DMS53 (cell line): ENCODE measurements around the gene EIF3A.
"Not testable (repeated sequence)": the region's sequence is repeated elsewhere in the genome, so short reads cannot be mapped to it uniquely, and the experiment has no call there.

Source experiments
- DNase-seq: peaks from one replicate; lab custom pipeline; 2025; lab: John Stamatoyannopoulos, UW

Gene EIF3A

DNA sequence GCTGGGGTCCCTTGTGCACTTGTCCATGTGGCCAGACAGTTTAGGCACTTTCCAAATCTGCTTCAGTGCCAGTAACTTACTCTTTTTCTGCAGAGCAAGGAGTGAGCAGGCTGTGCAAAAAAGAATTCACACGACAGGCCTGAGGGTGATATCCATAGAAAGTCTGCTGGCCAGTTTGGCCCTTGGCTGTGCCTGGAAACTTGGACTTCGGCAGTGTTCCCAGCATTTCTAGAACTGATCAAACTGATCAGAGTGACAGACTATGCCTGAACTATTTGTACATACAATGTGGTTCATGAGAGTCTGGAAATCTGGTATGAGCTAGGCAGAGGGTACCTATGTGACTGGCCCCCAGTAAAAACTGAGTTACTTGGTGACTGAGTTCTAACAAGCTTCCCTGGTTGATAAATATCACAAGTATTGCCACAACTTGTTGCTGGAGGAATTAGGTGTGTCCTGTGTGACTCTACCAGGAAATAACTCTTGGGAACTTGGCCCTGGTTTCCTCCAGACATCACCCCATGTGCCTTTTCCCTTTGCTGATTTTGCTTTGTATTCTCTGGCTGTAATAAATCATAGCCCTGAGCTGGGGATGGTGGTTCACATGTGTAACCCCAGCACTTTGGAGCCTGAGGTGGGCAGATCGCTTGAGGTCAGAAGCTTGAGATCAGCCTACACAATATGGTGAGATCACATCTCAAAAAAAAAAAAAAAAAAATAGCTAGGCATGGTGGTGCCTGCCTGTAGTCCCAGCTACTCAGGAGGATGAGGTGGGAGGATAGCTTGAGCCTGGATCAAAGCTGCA, 20.0 kb upstream of the EIF3A start:
- peak; percentile 17 for DNase-seq

- DNase-seq: no peak
These were observed 18.0 kb upstream of the EIF3A start for GRCh38 chr10:119098576-119098975.

- DNase-seq: not testable (repeated sequence)
These were observed 16.2 kb upstream of the EIF3A start for GRCh38 chr10:119096641-119097415.

- DNase-seq: no peak
These were observed 15.0 kb upstream of the EIF3A start for GRCh38 chr10:119095640-119096039.

GRCh38 chr10:119090968-119091367, 10.4 kb upstream of the EIF3A start:
- no peak for DNase-seq

GRCh38 chr10:119090026-119090795, 9.6 kb upstream of the EIF3A start:
- DNase-seq: no peak

DNA sequence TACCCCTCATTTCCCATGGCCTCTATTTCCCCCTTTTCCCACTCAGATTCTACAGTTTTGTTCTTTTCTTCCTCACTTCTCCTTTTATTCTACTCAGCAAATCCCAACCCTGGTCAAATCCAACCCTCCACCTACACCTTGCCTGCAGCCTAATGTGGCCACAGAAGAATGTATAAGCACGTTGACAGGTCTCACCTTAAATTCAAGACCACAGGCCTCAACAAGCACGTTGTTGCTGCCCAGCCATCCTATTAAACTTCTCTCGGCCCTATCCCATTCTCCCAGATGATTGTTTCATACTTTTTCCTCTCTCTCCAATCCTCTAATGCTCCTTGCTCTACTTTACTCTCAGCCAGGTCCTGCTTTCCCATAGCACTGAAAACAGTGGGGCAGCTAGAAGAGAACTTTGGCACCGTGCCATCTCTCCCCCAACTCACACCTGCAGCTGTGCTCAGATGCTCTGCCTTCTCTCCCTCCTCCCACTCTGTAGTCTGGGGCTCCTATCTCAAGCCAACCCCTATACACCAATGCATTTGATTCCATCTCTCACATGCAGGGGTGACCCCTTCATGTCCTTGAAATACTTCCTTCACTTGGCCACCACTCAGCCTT, 6.8 kb upstream of the EIF3A start:
- no peak for DNase-seq

DNA sequence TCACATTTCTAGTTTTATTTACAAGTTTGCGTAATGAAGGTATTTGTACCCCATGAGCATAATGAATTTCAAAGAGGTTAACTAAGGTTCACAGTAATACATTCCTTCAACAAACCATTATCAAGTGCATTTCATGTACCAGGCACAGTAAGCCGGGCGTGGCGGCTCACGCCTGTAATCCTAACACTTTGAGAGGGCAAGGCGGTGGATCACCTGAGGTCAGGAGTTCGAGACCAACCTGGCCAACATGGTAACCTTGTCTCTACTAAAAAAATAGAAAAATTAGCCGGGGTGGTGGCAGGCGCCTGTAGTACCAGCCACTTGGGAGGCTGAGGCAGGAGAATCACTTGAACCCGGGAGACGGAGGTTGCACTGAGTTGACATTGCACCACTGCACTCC, 4.3 kb upstream of the EIF3A start:
- no peak for DNase-seq

DNA sequence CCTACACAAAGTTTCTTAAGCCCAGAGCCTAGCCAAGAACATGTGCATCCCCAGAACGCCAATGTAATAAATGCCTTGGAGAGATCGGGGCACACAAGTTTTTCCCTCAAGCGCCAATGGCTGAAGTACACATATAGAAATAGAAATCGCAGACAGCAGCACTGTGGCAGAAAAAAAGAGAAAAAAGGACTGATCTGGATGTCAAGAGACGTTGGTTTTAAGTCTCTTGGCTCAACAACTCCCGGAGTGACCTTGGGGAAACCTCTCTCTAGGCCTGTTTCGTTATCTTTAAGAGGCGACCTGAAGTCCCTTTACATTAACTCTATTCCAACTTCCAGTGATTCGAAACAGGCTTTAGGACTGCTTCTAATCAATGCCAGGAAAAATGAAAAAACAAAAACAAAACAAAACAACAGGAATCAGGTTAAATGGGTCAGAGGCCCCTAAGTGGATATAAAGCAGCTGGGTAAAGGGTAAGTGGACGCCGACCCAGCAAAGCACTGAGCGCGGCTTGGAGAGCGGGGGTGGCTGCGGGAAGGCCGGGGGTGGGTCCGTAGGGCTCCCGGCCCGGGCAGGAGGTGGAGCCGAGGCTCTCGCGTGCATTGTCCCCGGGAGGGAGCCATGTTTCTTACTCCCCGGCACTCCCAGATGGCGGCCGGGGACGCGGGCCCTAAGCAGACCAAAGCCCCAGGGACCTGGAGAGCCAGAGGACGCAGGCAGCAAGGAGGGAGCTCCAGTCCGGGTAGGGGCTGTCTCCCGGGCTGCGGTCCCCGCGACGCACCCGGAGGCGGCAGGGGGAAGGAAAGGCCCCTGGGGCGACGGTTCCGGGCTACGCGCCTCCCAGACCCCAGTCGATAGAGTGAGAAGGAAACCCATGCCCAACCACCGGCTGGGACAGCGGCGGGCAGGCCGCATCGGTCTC, 757 bp downstream of the EIF3A start:
- DNase-seq: peak; percentile 85

DNA sequence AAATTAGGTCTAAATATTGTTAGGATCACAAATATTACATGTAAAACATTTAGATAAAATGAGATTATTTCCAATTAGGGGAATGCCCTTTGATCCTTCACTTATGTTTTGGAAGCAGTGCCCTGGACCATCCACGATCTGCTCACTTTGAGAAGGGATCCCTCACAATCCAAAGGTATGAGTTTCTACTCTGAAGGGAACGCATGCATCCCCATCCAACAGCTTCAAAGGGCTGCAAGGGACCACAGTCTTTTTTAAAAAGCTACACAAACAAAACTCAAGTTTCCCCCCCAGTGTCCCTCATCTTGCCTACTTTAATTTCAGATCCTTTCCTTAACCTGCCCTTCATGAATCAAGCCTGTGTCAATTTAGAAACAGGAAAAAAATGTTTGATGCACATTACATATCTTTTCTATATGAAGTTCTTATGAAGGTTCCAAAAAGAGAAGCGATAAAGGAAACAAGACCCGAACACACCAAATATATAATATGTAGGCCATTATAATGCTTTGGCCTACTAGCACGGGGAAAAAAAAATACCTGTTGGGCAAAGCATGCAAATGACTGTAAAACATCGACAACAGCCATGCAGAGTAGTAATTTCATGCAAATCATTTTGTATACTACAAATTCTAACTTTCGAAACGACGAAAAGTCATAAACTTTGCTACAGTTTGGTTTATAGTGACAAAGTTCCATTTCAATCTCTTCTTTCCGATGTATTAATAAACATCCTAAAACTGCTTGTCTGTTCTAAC, 2.0 kb downstream of the EIF3A start:
- DNase-seq: no peak

DNA sequence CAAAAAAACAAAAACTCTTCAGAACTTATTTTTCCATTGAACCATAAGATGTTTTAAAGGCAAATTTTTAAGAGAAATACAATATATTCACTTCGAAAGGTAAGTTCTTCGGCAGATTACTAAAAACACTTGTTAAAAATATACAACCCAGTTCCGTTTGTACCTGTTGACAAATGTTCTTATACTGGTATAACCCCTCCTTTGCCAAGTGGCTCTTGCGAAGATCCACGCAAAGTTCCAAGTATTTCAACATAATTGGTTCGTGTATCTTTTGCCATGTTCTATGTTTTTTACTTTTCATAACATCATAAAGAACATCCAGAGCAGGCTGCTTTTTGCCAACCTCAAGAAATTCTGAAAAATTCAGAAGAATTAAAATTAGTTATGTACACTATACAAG, 7.0 kb downstream of the EIF3A start:
- DNase-seq: no peak

DNA sequence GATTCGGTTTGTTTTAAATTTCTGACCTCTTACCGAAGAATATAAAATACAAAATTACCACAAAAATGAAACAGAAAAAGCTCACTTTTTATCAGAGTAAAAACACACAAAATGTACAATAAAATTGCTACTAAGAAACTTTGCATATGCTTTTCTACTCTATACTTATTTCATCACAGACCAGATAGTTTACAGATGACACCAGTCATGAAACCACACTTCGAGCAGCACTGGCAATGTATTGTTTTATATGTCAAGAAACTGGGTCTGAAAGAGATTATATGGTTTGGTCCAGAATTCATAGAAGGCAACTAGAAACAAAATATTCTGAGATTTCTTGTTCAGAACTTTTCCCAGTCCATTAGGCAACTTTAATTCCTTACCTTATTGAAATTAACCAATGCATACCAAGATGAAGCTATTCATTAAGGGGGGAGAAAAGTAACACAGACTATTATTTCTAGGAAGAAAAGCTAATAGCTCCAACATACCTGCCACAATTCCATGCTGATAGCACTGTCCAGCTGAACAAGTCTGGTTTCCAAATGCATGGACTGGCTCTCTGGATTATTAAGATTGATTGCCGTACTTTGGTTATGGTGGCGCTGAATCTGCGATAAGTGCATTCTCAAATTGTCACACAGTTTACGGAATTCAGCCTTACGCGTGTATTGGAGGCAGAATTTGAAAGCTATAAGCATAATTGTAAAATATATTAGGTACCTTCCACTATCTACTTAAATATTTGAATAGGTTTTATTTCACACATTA, 10.0 kb downstream of the EIF3A start:
- no peak for DNase-seq

DNA sequence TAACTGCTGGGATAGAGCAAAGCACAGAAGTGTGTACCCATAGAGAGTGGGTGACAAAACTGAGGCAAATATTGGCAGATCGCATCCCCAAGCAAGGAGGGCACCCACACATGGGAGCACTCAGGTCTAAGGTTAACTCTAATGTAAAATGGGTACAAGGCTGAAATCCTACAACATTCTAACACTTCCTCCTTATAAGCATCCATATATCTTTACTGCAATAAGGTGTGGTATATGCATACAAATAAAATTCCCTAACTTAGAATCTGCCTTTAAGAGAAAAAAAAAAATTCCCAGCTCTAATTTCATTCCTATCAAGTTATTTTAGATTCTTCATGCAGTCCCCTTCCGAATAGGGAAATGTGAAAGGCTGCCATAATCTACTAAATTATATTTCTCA, 18.7 kb downstream of the EIF3A start:
- DNase-seq: no peak

DNA sequence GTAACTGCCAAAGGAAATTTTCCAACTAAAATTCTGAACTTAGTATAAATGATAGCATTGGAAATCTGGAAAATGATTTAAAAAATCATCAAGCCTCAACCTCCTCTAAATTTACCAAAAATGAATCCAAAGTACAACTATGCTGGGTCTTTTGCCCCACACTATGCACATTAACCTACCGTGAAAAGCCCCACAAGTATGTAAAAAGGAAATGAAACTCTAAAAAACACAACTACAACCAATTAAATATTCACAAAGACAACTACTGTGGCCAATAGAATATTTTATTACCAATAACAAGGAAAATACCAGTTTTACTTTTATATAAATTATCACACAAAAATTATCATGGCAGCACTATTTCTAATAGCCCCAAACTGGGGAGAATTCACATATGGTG, 19.3 kb downstream of the EIF3A start:
- no peak for DNase-seq

- no peak for DNase-seq
These were observed 20.5 kb downstream of the EIF3A start for GRCh38 chr10:119060107-119060506.

DNA sequence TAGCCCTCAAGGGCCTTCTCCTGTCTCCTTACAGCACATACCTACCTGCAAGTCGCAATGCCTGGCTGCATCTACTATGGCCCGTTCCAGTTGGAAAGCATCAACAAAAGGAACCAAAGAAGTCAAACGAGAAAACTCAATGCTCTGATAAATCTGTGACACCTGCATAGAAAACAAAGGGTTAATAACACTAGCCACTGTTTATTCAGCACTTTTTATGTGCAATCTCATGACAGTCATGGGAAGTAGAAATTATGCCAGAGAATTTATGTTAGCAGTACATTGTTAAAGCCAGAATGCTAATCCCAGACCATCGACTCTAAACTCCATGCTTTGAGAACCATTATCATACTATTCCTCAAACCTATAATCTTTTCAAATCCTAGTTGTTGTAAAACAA, 21.1 kb downstream of the EIF3A start:
- no peak for DNase-seq

GRCh38 chr10:119058010-119058409, 22.6 kb downstream of the EIF3A start:
- no peak for DNase-seq

DNA sequence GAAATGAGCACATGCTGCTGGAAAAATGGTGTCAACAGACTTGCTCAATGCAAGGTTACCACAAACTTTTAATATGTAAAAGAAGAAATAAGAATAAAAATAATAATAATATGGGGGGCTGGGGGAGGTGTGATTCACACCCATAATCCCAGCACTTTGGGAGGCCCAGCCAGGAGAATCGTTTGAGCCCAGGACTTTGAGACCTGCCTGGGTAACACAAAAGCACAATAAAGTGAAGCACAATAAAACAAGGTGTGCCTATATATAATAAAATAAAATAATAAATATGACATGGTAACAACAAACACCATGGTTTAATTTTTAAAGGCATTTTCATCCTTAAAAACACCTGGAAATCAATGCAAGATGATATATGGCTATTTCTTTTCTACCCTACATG, 25.1 kb downstream of the EIF3A start:
- no peak for DNase-seq

GRCh38 chr10:119051775-119052174, 28.8 kb downstream of the EIF3A start:
- no peak for DNase-seq

GRCh38 chr10:119049777-119050176, 30.8 kb downstream of the EIF3A start:
- no peak for DNase-seq
